ENCODE results near the gene FERMT3.

Gene FERMT3

DNA sequence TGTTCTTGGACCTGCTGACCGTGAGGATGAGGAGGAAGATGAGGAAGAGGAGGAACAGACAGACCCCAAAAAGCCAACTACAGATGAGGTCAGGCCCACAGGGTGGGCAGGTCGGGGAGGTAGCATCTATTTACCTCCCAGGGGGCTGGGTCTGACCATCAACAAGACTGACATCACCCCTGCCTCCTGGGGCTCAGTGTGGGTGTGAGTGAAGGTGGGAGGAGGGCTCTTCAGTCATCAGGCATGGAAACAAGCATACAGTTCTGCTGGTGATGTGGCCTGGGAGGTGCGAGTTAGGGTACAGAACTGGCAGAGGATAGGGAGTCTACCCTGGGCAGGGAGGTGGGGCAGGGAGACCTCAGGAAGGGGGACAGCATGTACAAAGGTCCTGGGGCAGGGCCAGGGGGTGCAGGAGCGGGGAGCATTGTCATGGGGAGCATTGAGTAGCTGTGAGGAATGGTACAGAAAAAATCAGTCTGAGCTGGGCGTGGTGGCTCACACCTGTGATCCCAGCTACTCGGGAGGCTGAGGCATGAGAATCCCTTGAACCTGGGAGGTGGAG lies 53.7 kb downstream of the FERMT3 start:
- in situ Hi-C loops (cut with HindIII; ENCODE audit: low pct_ligation_motif_present, low sequenced_read_pairs) = no loop called here
- peaks cover 79% of the 10 kb centered on the region for H3K36me3 ChIP-seq (replicated peaks)
- no peak for TF ChIP-seq CTCF (IDR thresholded peaks at IDR 0.05; ENCODE audit: low read depth, low read length, missing control alignments)

GRCh38 chr11:64261556-64262080 lies 55.1 kb downstream of the FERMT3 start:
- Histone ChIP-seq H3K27me3 (replicated peaks) (no peaks in the 10 kb centered on the region), H3K27ac (no peak overlapping the region), H3K4me3 (ENCODE audit: low read depth, low read length) (no peak overlapping the region), H3K36me3 (replicated peaks) (peaks cover 79% of the 10 kb centered on the region)
- no peak for DNase-seq
- no peak for TF ChIP-seq CTCF (IDR thresholded peaks at IDR 0.05; ENCODE audit: low read depth, low read length, missing control alignments)
- in situ Hi-C loops (cut with HindIII; ENCODE audit: low pct_ligation_motif_present, low sequenced_read_pairs) = no loop called here

More for the DNA sequence above, 53.7 kb downstream of the FERMT3 start:
- DNase-seq = no peak
- no peak overlapping the region for H3K27ac ChIP-seq
- no peaks in the 10 kb centered on the region for H3K27me3 ChIP-seq (replicated peaks)
- no peak overlapping the region for H3K4me3 ChIP-seq (ENCODE audit: low read depth, low read length)

- in situ Hi-C loops (cut with HindIII; ENCODE audit: low pct_ligation_motif_present, low sequenced_read_pairs) = no loop called here
Measured at GRCh38 chr11:64262271-64263002, 55.9 kb downstream of the FERMT3 start.

GRCh38 chr11:64263021-64263946 lies 56.8 kb downstream of the FERMT3 start:
- Histone ChIP-seq H3K36me3 (replicated peaks) (peaks cover 77% of the 10 kb centered on the region), H3K4me3 (ENCODE audit: low read depth, low read length) (no peak overlapping the region), H3K27me3 (replicated peaks) (no peaks in the 10 kb centered on the region), H3K27ac (peak overlapping the region; percentile 15)
- TF ChIP-seq CTCF (IDR thresholded peaks at IDR 0.05; ENCODE audit: low read depth, low read length, missing control alignments) = peak; percentile 33
- in situ Hi-C loops (cut with HindIII; ENCODE audit: low pct_ligation_motif_present, low sequenced_read_pairs) = no loop called here
- DNase-seq = peak; percentile 63

More at GRCh38 chr11:64262271-64263002, 55.9 kb downstream of the FERMT3 start:
- Histone ChIP-seq H3K27me3 (replicated peaks) (no peaks in the 10 kb centered on the region), H3K36me3 (replicated peaks) (peaks cover 80% of the 10 kb centered on the region), H3K4me3 (ENCODE audit: low read depth, low read length) (no peak overlapping the region), H3K27ac (no peak overlapping the region)
- DNase-seq = no peak
- TF ChIP-seq CTCF (IDR thresholded peaks at IDR 0.05; ENCODE audit: low read depth, low read length, missing control alignments) = no peak

GRCh38 chr11:64263947-64264317 lies 57.4 kb downstream of the FERMT3 start:
- in situ Hi-C loops (cut with HindIII; ENCODE audit: low pct_ligation_motif_present, low sequenced_read_pairs) = no loop called here
- TF ChIP-seq CTCF (IDR thresholded peaks at IDR 0.05; ENCODE audit: low read depth, low read length, missing control alignments) = no peak
- Histone ChIP-seq H3K27ac (no peak overlapping the region), H3K4me3 (ENCODE audit: low read depth, low read length) (no peak overlapping the region), H3K27me3 (replicated peaks) (no peaks in the 10 kb centered on the region), H3K36me3 (replicated peaks) (peaks cover 73% of the 10 kb centered on the region)
- DNase-seq = no peak

All from brain microvascular endothelial cell (primary cell).